Calu3 (cell line): ENCODE results near the gene GNA14. TPM values are rescaled to one million over a fixed set of nuclear protein-coding genes. Genes with fewer than 3 reads are reported as not detected.

Source experiments
- BruUV-seq: library from RNA; stranded (reverse); fragments of 400-500 nt; replicated peaks from 2 replicates; lab custom pipeline; 2021; lab: Mats Ljungman, UMichigan
- CTCF ChIA-PET: fragments of 300-600 bp; sonication (Branson Sonifier 250); formaldehyde crosslinking; loops from one replicate; lab custom pipeline; 2022; ENCODE audit warnings: antibody characterized with exemption; lab: Charles Lee
- DNase-seq: peaks from one replicate; pipeline ENCODE4 v3.0.0; 2022
- H3K27ac Mint-ChIP-seq: one replicate; pipeline ENCODE4 v1.8.0; 2022; ENCODE audit warnings: mixed read lengths; ENCODE audit not compliant: unreplicated experiment
- H3K27me3 Mint-ChIP-seq: one replicate; pipeline ENCODE4 v1.8.0; 2022; ENCODE audit warnings: mixed read lengths; ENCODE audit not compliant: unreplicated experiment
- H3K36me3 Mint-ChIP-seq: one replicate; pipeline ENCODE4 v1.8.0; 2022; ENCODE audit warnings: mild to moderate bottlenecking, moderate library complexity, mixed read lengths; ENCODE audit not compliant: insufficient read depth, unreplicated experiment
- H3K4me1 Mint-ChIP-seq: one replicate; pipeline ENCODE4 v1.8.0; 2022; ENCODE audit warnings: mild to moderate bottlenecking, low read depth, mixed read lengths; ENCODE audit not compliant: unreplicated experiment
- H3K4me3 Mint-ChIP-seq: one replicate; pipeline ENCODE4 v1.8.0; 2022; ENCODE audit warnings: mild to moderate bottlenecking, low read depth, moderate library complexity, mixed read lengths; ENCODE audit not compliant: unreplicated experiment
- H3K9me3 Mint-ChIP-seq: one replicate; pipeline ENCODE4 v1.8.0; 2022; ENCODE audit warnings: low read depth, mixed read lengths; ENCODE audit not compliant: unreplicated experiment
- intact Hi-C: fragments of 100-400 bp; cut with micrococcal nuclease; formaldehyde crosslinking; loops from one replicate; pipeline ENCODE4 v1.10.0; 2022; ENCODE audit not compliant: unreplicated experiment
- total RNA-seq: library from RNA; stranded (reverse); gene quantifications from 2 replicates; pipeline ENCODE4 v1.2.3, GENCODE V29; 2022
- TF ChIP-seq, protein P1 (sequence below): fragments of 200-600 bp; IDR thresholded peaks from one replicate; pipeline ENCODE4 v1.8.0; 2022; ENCODE audit warnings: antibody characterized with exemption; ENCODE audit not compliant: unreplicated experiment

Gene GNA14
- total RNA-seq, 1 experiment from 2014 or later = not detected

DNA sequence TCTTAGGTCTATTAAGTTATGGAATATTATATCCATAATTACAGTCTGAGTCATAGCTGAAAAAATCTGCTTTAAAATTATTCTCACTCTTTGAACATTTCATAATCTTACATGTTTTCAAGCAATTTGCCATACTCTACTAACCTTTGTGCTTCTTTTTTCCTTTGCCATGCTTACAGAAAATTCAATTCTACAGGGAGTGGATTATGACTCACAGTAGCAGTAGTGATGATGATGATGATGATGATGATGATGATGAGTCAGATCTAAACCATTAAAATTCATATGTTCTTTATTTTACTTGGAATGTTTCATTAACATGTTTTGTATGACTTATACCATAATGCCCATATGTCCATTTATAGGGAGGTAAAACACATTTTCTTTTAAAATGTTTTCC lies 263.7 kb downstream of the GNA14 start:
- H3K4me1 Mint-ChIP-seq = no peaks in the 10 kb centered on the region
- BruUV-seq = no TSS peak
- H3K4me3 Mint-ChIP-seq = no peak overlapping the region
- no peaks in the 10 kb centered on the region for H3K9me3 Mint-ChIP-seq
- no peak overlapping the region for H3K27ac Mint-ChIP-seq
- CTCF ChIA-PET = interaction anchor here (0.6 kb wide), 1 partner anchor 459 kb away, joined by 3 read pairs; no protein-coding TSS in a partner anchor
- intact Hi-C loops = no loop called here
- H3K36me3 Mint-ChIP-seq = no peaks in the 10 kb centered on the region
- DNase-seq = no peak
- TF ChIP-seq, protein P1, sequence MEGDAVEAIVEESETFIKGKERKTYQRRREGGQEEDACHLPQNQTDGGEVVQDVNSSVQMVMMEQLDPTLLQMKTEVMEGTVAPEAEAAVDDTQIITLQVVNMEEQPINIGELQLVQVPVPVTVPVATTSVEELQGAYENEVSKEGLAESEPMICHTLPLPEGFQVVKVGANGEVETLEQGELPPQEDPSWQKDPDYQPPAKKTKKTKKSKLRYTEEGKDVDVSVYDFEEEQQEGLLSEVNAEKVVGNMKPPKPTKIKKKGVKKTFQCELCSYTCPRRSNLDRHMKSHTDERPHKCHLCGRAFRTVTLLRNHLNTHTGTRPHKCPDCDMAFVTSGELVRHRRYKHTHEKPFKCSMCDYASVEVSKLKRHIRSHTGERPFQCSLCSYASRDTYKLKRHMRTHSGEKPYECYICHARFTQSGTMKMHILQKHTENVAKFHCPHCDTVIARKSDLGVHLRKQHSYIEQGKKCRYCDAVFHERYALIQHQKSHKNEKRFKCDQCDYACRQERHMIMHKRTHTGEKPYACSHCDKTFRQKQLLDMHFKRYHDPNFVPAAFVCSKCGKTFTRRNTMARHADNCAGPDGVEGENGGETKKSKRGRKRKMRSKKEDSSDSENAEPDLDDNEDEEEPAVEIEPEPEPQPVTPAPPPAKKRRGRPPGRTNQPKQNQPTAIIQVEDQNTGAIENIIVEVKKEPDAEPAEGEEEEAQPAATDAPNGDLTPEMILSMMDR = no peak
- H3K27me3 Mint-ChIP-seq = no peaks in the 10 kb centered on the region

DNA sequence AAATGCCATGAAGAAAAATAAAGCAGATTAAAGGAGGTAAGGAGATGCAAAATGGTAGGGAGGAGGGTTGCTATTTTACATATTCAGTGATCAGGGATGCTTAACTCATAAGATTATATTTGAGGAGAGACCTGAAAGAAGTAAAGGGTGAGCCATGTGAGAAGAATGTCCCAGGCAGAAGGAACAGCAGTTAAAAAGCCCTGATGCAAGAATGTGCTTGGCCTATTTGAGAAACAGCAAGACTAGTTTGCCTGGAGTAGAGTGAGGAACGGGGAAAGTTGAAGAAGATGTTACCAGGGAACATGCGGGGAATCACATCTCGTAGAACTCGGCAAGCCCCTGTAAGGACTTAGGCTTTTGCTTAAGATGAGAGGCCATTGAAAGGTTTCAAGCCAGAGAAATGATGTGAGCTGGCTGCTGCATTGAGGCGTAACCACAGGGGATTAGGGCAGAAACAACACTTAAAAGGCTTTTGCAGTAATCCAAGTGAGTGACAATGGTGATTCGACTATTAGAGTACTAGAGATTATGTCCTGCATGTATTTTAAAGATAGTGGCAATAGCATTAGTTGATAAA lies 272.1 kb downstream of the GNA14 start:
- Mint-ChIP-seq H3K4me1 (no peaks in the 10 kb centered on the region), H3K36me3 (no peaks in the 10 kb centered on the region), H3K4me3 (no peak overlapping the region), H3K27me3 (no peaks in the 10 kb centered on the region), H3K9me3 (peaks cover 2% of the 10 kb centered on the region), H3K27ac (no peak overlapping the region)
- intact Hi-C loops = no loop called here
- TF ChIP-seq, protein P1 = no peak
- no peak for DNase-seq
- CTCF ChIA-PET = interaction anchor here (0.8 kb wide), 1 partner anchor 84 kb away, joined by 3 read pairs; no protein-coding TSS in a partner anchor
- no TSS peak for BruUV-seq

DNA sequence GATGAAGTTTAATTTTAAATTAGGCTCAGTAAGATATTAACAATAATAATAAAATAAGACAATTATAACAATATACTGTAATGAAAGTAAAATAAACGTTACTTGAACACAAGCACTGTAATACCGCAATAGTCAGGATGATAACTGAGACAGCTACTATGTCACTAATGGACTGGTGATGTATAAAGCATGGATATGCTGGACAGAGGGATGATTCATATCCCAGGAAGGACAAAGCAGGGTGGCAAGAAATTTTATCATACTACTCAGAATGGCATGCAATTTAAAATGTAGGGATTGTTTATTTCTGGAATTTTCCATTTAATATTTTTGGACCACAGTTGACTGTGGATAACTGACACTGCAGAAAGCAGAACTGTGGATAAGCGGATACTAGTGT lies 273.9 kb downstream of the GNA14 start:
- no peaks in the 10 kb centered on the region for H3K4me1 Mint-ChIP-seq
- H3K36me3 Mint-ChIP-seq = no peaks in the 10 kb centered on the region
- CTCF ChIA-PET = no interaction called here
- no peak for DNase-seq
- no peak overlapping the region for H3K4me3 Mint-ChIP-seq
- no TSS peak for BruUV-seq
- H3K9me3 Mint-ChIP-seq = peaks cover 4% of the 10 kb centered on the region
- H3K27ac Mint-ChIP-seq = no peak overlapping the region
- TF ChIP-seq, protein P1 = no peak
- intact Hi-C loops = no loop called here
- no peaks in the 10 kb centered on the region for H3K27me3 Mint-ChIP-seq
